NCI-H187 (cell line): Measurements from ENCODE around the gene SKP1.
A peak's percentile ranks its signal among the peaks of the same experiment; 100 is the strongest.
"Not testable (repeated sequence)": the region's sequence is repeated elsewhere in the genome, so short reads cannot be mapped to it uniquely, and the experiment has no call there.

ENCODE experiments used
- DNase-seq, 2 experiments: peaks; one replicate each; lab custom pipeline; 2025; lab: John Stamatoyannopoulos, UW

SKP1 gene

GRCh38 chr5:134177369-134178095, 782 bp upstream of the SKP1 start:
- peak in 1 of 2 experiments; percentile 59 for DNase-seq

GRCh38 chr5:134175921-134176510, 734 bp downstream of the SKP1 start:
- no peak for DNase-seq

- DNase-seq: no peak
Measured at GRCh38 chr5:134174841-134175839, 1.6 kb downstream of the SKP1 start.

GRCh38 chr5:134171972-134172371, 4.8 kb downstream of the SKP1 start:
- DNase-seq: no peak

- no peak for DNase-seq
Measured at GRCh38 chr5:134162592-134162991, 14.2 kb downstream of the SKP1 start.

GRCh38 chr5:134161513-134162395, 15.0 kb downstream of the SKP1 start:
- DNase-seq: no peak

GRCh38 chr5:134153657-134154056, 23.1 kb downstream of the SKP1 start:
- DNase-seq: no peak

GRCh38 chr5:134153241-134153640, 23.5 kb downstream of the SKP1 start:
- DNase-seq: no peak

- not testable (repeated sequence) for DNase-seq
Measured at GRCh38 chr5:134152173-134152832, 24.4 kb downstream of the SKP1 start.

- no peak for DNase-seq
Measured at GRCh38 chr5:134151723-134152122, 25.0 kb downstream of the SKP1 start.

- no peak for DNase-seq
Measured at GRCh38 chr5:134149571-134150303, 27.0 kb downstream of the SKP1 start.

GRCh38 chr5:134148986-134149539, 27.7 kb downstream of the SKP1 start:
- no peak for DNase-seq

- no peak for DNase-seq
Measured at GRCh38 chr5:134148316-134148715, 28.4 kb downstream of the SKP1 start.

GRCh38 chr5:134146651-134147518, 29.9 kb downstream of the SKP1 start:
- no peak for DNase-seq

GRCh38 chr5:134145779-134146581, 30.8 kb downstream of the SKP1 start:
- peak; percentile 6 to 12 for DNase-seq

GRCh38 chr5:134145041-134145757, 31.6 kb downstream of the SKP1 start:
- no peak for DNase-seq
